M059J (cell line): ENCODE results near the gene ATP4A. TPM values are rescaled to one million over a fixed set of nuclear protein-coding genes. Genes with fewer than 3 reads are reported as not detected.
"Not testable (repeated sequence)": the region's sequence is repeated elsewhere in the genome, so short reads cannot be mapped to it uniquely, and the experiment has no call there.

ENCODE experiments used
- DNase-seq: peaks from one replicate; pipeline ENCODE4 v3.0.0-alpha.2; 2012; ENCODE audit warnings: low read depth
- total RNA-seq: library from RNA; depleted of rRNA; stranded (reverse); fragments of >200 nt; shearing (Covaris generic); gene quantifications from 2 replicates; pipeline ENCODE4 v1.2.3, GENCODE V29; 2014; rRNA removed

Gene ATP4A
- total RNA-seq: not detected in 2 replicates

DNA sequence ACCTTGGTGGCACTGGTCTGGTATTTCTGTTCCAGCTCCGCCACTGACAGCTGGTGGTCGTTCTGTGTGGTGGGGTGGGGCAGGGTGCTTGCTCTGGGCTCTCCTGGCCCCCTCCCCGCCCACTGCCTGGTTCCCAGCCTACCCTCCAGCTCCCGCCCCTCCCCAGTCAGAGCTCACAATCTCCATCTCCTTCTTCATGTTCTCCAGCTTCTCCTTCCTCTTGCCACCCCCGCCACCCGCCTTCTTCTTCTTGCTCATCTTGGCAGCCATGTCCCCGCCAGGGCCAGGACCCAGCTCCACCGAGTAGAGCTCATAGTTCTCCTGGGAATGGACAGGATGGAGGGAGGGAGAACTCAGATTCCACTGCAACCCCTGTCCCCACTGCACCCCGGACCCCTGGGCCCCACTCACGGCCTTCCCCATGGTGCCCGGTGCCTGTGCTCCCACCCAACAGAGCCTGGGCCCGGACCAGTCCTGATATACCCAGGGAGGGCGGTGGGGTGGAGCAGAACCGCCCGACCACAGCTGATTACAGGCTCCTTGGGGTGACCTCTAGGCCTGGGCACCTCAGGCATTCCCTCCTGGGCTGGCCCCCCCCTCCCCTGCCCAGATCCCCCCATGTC is at the start of gene ATP4A:
Gene ATP4A (minus strand): TSS at position 452 of the 623 bp plus-strand sequence. CDS start 29 bp downstream, at position 423.
- no peak for DNase-seq

GRCh38 chr19:35612559-35613321 is 49.3 kb upstream of the ATP4A start, which contains the start of gene HAUS5:
TSS of gene HAUS5 (plus strand) at chr19:35612735. CDS start at chr19:35612795, 60 bp downstream.
- DNase-seq: peak; percentile 91

- no peak for DNase-seq
Observed at GRCh38 chr19:35612224-35612558, 48.7 kb upstream of the ATP4A start.

DNA sequence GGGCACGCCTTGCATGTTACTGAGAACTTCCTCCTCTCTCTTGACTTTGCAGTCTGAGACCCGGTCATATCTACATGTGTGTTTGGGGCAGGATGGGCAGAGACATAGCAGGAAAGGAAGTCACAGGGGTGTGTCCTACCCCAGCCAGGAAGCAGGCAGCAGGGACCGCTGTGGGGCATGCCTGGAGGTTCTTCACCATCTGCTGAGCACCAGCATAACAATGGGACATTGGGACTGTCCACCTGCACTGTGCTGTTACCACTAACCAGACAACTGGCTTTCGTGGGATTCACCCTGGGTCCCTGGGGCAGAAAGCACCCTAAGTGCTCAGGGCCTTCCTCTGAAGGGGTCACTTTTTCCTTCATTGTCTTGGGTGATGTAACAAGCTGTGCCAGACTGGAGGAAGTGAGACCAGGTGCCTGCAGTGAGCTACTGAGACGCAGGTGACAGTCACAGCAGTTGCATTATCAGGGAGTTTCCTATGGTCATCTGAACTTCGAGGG is 46.4 kb upstream of the ATP4A start:
- no peak for DNase-seq

DNA sequence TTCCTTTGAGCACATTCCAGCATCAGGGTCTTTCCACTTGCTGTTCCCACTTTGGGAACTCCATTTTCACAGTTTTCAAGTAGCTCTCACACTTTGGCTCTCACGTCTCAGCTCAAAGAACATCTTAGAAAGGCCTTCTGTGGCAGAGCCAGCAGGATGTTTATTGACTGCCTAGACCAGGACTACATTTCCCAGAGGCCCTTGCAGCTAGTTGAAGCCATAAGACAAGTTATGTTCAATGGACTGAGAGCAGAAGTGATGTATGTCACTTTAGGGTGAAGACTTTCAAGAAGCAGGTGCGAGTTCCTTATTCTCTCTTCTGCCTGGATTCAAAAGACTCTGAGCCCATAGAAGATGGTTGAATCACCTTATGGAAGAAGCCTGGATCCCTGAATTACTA is 44.8 kb upstream of the ATP4A start:
- no peak for DNase-seq

GRCh38 chr19:35607661-35608060 is 44.2 kb upstream of the ATP4A start:
- DNase-seq: no peak

- DNase-seq: not testable (repeated sequence)
Observed at GRCh38 chr19:35607170-35607569, 43.7 kb upstream of the ATP4A start.

- DNase-seq: not testable (repeated sequence)
Observed at GRCh38 chr19:35604436-35604835, 41.0 kb upstream of the ATP4A start.

GRCh38 chr19:35601971-35602370 is 38.5 kb upstream of the ATP4A start:
- no peak for DNase-seq

DNA sequence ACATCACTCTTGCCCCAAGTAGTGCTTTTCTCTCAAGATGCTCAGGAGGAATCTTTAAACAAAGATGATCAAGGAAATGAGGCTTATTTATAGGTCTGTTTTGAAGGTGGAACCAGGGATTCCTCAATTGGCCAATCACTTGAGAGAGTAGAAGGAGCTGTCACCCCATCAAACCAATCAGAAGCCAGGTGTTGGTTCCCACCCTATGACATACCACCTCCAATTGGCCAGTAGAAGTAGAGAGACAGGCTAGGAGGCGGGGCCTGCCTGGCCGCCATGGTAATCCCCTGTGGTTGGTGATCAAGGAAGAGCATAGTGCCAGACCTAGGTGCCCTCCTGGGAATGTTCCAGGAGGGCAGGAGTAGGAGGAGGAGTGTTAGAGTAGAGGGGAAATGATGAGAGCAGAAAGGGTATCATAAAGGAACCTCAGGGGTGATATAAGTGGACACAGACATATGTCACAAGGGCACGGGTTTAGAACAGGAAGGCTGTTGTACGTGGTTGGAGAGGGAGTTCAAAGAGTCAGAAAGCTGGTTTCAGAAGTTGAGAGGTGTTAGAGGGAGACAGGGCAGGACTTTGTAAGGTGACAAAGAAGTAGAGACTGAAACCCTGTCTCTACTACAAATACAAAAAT is 33.0 kb upstream of the ATP4A start:
- DNase-seq: peak; percentile 35

DNA sequence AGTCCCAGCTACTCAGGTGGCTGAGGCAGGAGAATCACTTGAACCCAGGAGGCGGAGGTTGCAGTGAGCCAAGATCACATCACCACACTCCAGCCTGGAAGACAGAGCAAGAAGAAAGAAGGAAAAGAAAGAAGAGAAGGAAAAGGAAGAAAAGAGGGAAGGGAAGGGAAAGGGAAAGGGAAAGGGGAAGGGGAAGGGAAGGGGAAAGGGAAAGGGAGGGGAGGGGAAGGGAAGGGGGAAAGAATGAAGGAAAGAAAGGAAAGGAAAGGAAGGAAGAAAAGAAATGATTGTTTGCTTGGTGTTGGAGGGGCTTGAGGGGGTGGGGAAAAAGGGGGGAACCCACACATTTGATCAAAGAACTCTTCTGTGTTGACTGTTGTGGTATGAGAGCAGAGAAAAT is 32.5 kb upstream of the ATP4A start:
- DNase-seq: no peak

GRCh38 chr19:35595026-35595425 is 31.6 kb upstream of the ATP4A start:
- not testable (repeated sequence) for DNase-seq

DNA sequence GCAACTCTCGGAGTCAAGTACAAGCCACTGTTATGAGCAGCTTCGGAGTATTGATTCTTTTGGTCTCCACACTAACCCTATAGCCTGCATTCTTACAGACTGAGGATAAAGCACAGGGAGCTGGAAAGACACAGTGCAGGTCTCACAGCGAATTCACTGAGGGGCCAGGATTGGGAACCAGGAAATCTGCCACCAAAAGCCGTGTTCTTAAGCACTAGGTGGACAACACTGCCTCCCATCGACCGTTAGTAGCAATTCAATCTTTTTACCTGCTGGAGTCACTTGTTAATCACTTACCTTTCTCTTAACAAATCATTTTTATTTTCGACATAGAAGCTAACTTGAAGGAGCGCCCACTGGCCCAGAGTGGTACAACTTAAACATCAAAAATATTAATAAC is 28.8 kb upstream of the ATP4A start:
- peak; percentile 19 for DNase-seq

DNA sequence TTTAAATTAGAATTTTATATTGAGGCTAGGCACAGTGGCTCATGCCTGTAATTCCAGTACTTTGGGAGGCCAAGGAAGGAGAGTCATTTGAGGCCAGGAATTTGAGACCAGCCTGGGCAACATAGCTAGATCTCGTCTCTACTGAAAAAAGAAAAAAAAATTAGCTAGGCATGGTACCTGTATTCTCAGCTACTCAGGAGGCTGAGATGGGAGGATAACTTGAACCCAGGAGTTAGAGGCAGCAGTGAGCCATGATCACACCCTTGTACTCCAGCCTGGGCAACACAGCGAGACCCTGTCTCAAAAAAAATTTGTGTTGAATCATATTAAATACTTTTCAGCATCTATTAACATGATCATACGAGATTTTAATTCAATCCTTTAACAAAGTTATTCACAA is 27.4 kb upstream of the ATP4A start:
- no peak for DNase-seq

- DNase-seq: no peak
Observed at GRCh38 chr19:35587321-35587720, 23.9 kb upstream of the ATP4A start.

- no peak for DNase-seq
Observed at GRCh38 chr19:35585848-35586247, 22.4 kb upstream of the ATP4A start, which contains the start of gene PMIS2. TSS of gene PMIS2 (plus strand) at chr19:35586173. CDS start at chr19:35586260, 87 bp downstream.

- DNase-seq: no peak
Observed at GRCh38 chr19:35582760-35583159, 19.3 kb upstream of the ATP4A start.

GRCh38 chr19:35578707-35579106 is 15.2 kb upstream of the ATP4A start:
- DNase-seq: no peak

DNA sequence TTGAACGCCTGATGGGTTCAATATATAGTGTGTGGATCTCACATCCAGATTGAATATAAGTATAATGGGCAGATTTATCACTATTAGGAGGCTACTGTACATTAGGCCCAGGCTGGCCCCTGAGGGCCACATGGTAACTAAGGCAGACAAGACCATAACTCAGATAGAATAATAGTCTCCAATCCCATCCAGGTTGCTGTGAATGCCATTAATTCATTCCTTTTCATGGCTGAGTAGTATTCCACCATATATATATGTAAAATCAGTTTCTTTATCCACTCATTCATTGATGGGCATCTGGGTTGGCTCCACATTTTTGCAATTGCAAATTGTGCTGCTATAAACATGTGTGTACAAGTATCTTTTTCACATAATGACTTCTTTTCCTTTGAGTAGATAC is 14.5 kb upstream of the ATP4A start:
- DNase-seq: no peak

GRCh38 chr19:35571406-35571965 is 8.0 kb upstream of the ATP4A start:
- no peak for DNase-seq

GRCh38 chr19:35569281-35569781 is 5.9 kb upstream of the ATP4A start:
- no peak for DNase-seq

- DNase-seq: no peak
Observed at GRCh38 chr19:35566738-35567137, 3.3 kb upstream of the ATP4A start.
